ENCODE results near the gene TYW1B.
"Not testable (repeated sequence)": the region's sequence is repeated elsewhere in the genome, so short reads cannot be mapped to it uniquely, and the experiment has no call there.

GRCh38 chr7:72743801-72744200 lies 84.2 kb downstream of the TYW1B start:
- not testable (repeated sequence) for TF ChIP-seq CTCF, POLR2A (IDR thresholded peaks at IDR 0.05)
